Daoy (cell line): ENCODE measurements around the gene AK2. TPM values are rescaled to one million over a fixed set of nuclear protein-coding genes. Genes with fewer than 3 reads are reported as not detected.
A peak's percentile ranks its signal among the peaks of the same experiment; 100 is the strongest.
"Not testable (repeated sequence)": the region's sequence is repeated elsewhere in the genome, so short reads cannot be mapped to it uniquely, and the experiment has no call there.

Experiments
- DNase-seq: peaks from one replicate; pipeline ENCODE4 v3.0.0-alpha.2; 2015; ENCODE audit warnings: low read depth
- total RNA-seq: library from RNA; depleted of rRNA; stranded (reverse); fragments of >200 nt; shearing (Covaris generic); gene quantifications from 2 replicates; pipeline ENCODE4 v1.2.3, GENCODE V29; 2014; rRNA removed

Gene AK2
- total RNA-seq, 1 experiment from 2014 or later: 339 TPM

DNA sequence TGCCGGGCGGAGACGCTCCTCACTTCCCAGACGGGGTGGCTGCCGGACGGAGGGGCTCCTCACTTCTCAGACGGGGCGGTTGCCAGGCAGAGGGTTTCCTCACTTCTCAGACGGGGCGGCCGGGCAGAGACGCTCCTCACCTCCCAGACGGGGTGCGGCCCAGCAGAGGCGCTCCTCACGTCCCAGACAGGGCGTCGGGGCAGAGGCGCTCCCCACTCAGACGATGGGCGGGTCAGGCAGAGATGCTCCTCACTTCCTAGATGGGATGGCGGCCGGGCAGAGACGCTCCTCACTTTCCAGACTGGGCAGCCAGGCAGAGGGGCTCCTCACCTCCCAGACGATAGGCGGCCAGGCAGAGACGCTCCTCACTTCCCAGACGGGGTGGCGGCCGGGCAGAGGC, 61.6 kb downstream of the AK2 start:
- DNase-seq: not testable (repeated sequence)

DNA sequence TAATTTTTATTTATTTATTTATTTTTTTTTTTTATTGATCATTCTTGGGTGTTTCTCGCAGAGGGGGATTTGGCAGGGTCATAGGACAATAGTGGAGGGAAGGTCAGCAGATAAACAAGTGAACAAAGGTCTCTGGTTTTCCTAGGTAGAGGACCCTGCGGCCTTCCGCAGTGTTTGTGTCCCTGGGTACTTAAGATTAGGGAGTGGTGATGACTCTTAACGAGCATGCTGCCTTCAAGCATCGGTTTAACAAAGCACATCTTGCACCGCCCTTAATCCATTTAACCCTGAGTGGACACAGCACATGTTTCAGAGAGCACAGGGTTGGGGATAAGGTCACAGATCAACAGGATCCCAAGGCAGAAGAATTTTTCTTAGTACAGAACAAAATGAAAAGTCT, 63.2 kb downstream of the AK2 start:
- not testable (repeated sequence) for DNase-seq

DNA sequence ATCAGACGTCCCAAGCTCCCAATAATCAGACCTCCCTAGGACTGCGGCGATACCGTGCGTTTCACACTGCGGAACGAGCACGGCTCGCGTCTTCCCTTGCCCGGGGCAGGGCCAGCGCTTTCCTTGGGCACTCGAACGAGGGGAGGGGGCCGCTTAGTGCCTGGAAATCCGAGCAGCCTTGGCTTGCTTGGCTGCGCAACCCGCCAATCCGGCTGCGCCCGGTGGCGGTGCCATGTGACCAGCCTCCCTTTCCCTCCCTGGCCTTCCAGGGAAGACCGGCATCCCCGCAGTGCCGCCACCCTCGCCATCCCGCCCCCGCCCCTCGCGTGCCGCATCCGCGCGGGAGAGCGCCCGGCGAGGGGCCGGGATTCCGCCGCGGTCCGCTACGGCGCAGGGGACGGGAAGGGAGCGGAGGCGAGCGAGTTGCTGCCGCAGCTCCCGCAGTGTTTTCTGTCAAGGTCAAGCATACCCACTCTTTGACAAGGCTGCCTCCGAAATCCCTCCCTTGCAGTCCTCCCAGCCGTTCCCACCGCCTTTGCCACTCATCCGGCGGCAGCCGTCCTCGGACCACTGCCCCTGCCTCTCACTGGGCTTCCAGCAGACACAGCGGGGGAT, 63.8 kb downstream of the AK2 start:
- DNase-seq: peak; percentile 67

DNA sequence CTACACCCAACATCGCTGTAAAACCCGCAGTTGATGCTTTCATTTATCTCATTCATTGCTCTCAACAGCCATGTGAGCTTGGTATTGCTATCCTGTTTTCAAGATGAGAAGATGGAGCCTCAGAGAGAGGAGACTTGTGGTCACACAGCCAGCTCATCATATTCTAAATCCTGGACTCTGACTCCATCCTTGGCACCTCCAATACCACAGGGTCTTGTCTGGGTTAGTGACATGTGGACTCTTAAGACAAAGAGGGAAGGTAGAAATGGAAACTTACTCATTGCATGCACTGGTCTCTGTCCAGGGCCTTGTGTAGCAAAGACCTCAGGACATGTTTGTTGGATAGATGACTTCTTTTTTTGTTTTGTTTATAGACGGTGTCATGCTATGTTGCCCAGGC, 65.1 kb downstream of the AK2 start:
- DNase-seq: no peak

DNA sequence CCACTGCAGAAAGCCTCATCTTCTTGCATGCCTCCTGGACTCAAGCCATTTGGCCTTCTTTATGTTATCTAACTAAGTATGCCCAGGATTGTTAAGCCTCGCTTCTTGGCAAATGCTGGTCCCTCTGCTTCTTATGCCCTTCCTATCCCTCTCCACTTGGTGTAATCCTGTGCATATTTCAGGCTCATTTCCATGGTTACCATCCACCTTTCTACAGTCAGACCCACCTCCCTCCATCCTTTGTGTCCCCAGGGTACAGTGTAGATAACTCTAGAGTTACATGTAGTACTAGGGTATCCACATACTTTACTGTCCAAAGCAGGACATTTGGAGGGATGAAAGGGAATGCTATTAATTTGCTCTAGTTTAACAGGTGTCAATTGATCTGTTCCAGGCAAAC, 65.5 kb downstream of the AK2 start:
- DNase-seq: no peak

DNA sequence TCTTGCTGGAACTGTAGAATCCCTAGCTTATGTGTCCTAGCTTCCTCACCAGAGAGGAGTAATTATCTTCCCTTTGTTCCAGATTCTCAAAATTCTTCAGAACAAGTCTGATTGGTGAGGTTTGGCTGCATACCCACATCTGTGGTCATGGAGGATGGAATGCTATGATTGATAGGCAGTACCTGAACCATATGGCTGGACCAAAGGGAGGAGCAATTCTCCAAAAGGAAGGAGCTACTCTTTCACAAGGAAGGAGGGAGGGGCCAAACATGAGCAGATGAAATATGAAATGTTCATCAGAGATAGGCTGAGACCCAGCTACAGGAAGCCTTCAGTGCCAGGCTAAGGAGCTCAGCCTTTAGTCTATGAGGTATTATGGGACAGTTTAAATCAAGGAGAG, 67.1 kb downstream of the AK2 start:
- peak; percentile 54 for DNase-seq

DNA sequence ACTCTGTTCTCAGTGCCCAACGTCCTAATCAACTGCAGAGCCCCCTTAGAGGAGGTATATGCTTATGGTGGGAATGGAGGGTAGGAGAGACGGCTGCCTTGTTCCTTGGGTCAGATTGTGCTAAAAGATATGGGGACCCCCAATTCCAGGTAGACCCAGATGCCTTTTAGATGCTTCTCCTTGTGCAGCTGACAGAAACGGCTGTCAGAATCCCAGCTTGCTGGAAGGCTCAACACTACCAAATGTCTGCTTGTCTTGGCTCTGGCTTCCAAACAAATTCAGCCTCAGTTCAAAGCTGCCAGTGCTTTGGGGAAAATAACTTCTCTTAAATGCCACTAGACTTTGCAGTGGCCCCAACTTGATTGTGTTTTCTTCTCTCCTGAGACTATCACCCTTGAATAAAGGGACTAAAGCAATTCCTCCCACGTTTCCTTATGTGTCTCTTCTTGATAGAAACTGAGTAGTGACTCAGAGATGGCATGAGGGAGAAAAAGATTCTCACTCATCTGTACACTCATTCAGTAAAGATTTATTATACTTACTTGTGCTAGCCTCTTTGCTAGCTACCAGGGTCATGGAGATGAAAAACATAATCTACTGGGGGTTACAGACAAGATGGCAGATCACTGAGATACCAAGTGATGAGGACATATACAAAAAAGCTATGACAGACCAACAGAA, 68.7 kb downstream of the AK2 start:
- DNase-seq: no peak

DNA sequence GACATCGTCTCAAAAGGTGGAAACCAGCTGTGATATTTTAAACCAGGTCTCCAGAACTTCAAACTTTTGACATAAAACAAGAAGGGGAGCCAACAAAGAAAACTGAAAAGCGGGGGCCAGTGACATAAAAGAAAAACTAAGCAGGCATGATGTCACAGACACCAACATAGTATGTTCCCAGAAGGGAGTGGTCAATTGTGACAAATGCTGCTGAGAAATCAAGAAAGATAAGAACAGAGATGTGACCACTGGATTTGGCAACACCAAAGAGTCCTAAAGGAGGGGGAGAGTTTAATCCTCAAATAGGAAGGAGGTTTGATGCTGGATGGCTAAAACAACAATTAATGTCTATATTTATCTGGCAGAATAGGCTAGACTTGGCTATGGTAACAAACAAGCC, 69.8 kb downstream of the AK2 start:
- no peak for DNase-seq

DNA sequence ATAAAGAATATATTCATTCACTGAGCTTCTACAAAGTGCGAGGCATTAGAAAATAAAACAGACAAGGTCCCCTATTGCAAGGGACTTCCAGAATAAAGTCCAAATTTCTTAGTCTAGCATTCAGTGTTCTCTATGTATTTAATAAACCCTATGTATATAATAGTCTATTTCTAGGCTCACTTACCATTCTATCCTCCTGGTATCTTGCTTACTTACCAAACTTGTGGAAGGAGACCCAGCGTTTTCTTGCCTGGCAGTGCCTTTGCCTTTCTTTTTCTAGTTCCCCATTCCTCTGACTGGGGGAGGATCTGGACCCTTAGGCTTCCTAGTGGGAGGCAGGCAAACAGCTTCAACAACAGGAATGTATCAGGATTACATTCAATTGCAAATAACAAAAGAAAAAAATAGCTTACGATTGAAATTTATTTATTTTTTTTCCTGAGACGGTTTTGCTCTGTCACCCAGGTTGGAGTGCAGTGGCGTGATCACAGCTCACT, 71.4 kb downstream of the AK2 start:
- DNase-seq: no peak

DNA sequence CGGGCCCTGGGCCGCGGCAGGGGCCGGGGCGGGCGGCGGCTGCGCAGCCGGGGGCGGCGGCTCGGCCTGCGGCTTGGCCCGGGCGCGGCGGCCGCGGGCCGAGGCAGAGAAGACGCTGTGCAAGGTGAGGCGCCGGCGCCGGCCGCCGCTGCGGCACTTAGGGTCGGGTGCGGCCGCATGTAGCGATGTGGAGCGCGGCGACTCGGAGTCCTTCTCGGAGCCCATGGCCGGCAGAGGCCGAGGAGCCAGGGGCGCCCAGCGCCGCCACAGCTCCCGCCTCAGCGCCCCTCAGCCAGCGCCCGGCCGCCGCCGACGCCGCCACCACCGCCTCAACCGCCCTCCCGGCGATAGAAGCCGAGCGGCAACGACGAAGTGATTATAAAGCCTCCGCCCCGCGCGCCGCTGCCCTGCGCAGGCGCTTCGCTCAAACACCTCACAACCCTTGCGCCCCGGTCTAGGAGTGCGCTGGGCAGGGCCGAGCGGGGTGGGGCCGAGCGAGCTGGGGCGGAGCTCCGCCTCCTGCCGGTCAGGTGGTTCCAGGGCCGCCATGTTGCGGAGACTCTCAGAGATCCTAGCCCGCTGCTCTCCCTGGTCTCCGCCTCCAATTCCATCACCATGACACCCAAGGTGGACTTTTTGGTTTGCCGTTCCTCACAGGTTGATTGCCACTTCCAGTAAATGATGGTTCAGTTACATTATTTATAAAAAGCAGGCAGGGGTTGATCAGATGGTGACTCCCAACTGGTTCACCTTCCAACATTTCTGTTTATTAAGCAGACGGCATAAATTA, 72.0 kb downstream of the AK2 start, which contains the start of gene RNF19B:
RNF19B (minus strand) TSS at position 349 of the 790 bp plus-strand sequence; CDS start at position 225, 124 bp downstream.
- peak; percentile 98 for DNase-seq

DNA sequence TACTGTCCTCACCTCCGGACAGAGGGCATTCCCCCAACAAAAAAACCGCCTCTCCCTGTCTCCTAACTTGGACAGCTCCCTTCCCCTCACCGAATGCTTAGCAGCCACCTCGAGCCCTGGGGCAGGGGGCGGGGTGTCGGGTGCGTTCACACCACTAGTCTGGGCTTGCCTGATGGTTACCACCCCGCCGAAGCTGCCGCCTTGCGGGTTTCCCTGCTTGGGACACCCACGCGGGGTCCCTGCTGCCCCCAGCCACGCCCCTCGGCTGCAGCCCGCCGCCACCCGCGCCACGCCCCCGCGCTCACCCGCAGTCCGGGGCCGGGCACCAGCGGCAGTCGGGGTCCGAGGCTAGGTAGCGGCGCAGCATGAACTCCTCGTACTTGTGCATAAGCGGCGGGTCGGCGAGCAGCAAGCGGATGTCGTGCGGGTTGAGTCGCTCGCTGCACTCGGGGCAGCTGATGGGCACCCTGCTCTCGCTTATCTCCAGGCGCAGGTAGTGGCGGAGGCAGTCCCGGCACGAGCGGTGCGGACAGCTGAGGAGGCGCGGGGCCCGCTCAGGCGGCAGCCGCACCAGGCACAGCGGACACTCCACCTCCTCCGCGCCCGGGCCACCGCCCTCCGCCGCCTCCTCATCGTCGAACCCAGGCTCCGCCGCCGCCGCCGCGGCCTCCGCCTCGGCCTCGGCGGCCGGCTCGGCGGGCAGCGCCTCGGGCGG, 72.8 kb downstream of the AK2 start:
- peak; percentile 71 for DNase-seq

DNA sequence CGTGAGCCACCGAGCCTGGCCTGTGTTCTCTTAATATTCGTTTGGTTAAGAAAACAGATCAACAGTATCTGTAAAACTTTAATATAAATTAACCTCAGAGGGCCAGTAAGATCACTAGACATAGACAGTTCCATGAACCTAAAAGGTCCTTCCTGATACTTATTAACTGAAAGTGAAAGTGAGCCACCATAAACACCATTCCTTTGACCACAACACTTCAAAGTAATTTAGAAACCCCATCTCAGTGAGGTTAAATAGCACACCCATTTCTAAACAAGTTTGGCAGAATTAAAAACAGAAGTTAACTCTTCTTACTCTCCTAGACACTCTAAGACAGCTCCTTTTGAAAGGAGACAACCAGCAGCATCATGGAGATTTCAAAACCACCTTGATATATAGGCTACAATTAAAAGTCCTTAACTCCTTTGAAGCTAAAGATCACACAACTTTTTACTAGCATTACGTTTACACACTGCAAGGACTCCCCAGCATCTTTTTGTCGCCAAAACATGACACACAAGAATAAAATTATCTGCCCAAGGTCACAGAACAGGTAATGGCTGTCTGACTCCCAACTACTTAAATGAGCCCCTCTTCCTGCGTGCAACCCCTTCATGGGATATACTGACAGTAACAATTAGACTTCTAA, 74.3 kb downstream of the AK2 start:
- peak; percentile 33 for DNase-seq

DNA sequence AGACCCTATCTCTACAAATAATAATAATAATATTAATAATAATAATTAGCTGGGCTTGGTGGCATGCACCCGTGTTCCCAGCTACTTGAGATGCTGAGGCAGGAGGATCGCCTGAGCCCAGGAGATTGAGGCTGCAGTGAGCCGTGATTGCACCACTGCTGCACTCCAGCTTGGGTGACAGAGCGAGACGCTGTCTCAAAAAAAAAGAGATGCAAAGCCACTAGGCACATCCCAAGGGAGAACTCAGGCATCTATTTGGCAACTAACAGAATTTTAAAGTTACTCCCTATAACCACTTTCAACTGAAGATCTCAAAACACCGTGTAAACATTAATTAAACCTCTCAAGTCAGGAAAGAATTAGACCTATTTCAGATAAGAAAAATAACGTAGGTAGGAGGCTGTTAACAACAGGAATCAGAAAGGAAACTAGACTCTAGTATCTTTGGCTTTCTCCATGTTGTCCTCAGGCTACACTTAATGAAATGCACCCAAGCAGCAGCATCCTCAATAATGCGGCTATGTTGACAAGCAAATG, 75.8 kb downstream of the AK2 start:
- no peak for DNase-seq

DNA sequence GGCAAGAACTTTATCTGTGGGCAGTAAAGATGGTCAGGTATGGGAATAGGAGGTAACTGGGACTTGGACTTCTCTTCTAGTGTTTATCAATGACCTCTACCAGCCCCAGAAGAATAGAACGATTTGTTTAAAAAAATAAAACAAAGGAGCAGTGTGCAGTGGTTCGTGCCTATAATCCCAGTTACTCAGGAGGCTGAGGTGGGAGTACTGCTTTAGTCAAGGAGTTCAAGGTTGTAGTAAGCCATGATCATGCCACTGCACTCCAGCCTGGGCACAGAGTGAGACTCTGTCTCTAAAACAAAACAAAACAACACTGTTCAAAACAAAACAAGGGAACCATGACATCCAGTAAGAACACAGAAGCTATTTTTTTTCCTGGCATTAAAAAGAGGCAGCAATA, 76.3 kb downstream of the AK2 start:
- DNase-seq: no peak

DNA sequence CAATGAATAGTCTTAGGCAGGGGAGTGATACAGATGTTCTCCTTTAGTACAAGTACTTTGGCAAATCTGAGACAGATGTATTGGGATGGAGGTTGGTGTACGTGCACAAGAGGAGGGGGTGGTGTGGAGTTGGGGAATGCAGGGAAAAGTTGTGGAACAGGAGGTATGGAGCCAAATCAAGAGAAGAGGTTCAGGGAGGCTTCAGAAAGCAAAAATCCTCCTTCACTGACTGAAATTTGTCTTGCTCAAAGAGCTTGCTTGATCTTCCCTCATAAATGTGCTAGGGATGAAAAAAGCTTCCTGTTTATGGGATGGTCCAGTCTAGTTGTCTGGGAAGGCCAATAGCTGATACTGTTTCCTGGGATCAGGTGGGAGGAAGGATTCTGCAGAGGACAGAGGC, 77.9 kb downstream of the AK2 start:
- no peak for DNase-seq

Other genes with a start within 250 kb of the AK2 start
- 107 and 146 TPM in 2 replicates for gene YARS1, start 219.5 kb downstream of the AK2 start, total RNA-seq
- gene S100PBP, start 219.2 kb downstream of the AK2 start, total RNA-seq: 34.9 and 59.5 TPM in 2 replicates
- 2.0 and 2.7 TPM in 2 replicates for gene FNDC5, start 166.0 kb downstream of the AK2 start, total RNA-seq
- gene HPCA, start 150.4 kb downstream of the AK2 start, total RNA-seq: not detected in 2 replicates
- 27.7 and 48.1 TPM in 2 replicates for gene TMEM54, start 135.5 kb downstream of the AK2 start, total RNA-seq
- 18.8 and 20.4 TPM in 2 replicates for gene RNF19B, start 72.1 kb downstream of the AK2 start, total RNA-seq
- 2.4 and 8.9 TPM in 2 replicates for gene AZIN2, start 44.3 kb upstream of the AK2 start, total RNA-seq
- 2.9 and 5.4 TPM in 2 replicates for gene TRIM62, start 145.2 kb upstream of the AK2 start, total RNA-seq
- 6.5 and 14.6 TPM in 2 replicates for gene ZNF362, start 219.6 kb upstream of the AK2 start, total RNA-seq